IPS-18c (cell line): Measurements from ENCODE around the gene STXBP1.

Experiments
- H3K4me3 ChIP-seq: 2 replicates; pipeline ENCODE4 v1.7.0; 2013; ENCODE audit warnings: low read depth, mild to moderate bottlenecking, low read length, moderate library complexity; ENCODE audit not compliant: insufficient read depth
- H3K9me3 ChIP-seq: one replicate; pipeline ENCODE4 v1.6.1; 2013; ENCODE audit warnings: mild to moderate bottlenecking, low read length, moderate library complexity; ENCODE audit not compliant: control insufficient read depth, insufficient read depth

The STXBP1 gene

DNA sequence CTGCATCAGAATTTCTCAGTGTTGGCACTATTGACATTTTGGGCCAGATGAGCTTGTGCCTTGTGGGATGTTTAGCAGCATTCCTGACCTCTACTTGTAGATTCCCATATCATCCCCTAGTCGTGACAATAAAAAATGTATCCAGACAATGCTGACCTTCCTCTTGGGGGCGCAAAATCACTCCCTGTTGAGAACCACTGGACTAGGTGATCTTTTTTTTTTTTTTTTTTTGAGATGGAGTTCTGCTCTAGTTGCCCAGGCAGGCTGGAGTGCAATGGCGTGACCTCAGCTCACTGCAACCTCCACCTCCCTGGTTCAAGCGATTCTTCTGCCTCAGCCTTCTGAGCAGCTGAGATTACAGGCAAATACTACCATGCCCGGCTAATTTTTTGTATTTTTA, 22.6 kb downstream of the STXBP1 start:
- Histone ChIP-seq H3K9me3 (no peaks in the 10 kb centered on the region), H3K4me3 (no peak overlapping the region)

DNA sequence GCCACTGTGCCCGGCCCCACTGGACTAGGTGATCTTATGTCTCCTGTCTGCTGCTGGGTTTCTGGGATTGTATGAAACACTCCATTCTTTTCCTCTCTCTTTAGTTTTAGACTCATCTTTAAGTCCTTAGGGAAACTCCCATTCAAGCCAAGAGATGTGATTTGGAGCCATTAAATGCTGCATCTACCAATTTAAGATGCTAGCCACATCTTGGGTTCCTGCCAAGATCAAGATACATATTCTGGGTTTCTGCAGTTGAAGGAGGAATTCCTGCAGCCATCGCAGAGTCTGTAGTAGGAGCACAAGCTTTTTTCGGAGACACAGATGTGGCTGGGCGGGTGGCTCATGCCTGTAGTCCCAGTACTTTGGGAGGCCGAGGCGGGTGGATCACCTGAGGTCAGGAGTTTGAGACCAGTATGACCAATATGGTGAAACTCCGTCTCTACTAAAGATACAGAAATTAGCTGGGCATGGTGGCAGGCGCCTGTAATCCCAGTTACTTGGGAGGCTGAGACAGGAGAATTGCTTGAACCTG, 23.2 kb downstream of the STXBP1 start:
- Histone ChIP-seq H3K9me3 (no peaks in the 10 kb centered on the region), H3K4me3 (no peak overlapping the region)

DNA sequence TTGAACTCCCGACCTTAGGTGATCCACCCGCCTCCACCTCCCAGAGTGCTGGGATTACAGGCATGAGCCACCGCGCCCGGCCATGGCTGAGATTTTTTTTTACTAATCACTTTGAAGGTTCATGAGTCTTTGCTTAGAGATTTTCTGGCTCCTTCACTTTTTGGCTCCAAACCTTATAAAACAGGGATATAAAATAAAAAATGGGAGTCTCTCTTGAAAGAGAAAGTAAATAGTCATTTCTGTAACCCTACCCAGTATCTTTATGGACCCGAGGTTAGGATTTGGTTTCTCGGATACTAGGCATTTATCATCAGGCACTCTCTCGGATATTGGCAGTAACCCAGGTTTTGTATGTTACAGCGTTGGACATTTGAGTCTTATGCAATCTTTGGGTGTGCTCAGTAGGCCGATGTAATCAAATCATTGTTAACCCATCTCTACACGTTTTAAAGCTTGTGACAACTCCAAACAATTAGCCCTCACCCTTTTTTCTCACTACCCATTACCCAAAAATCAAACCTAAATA, 25.3 kb downstream of the STXBP1 start:
- H3K4me3 ChIP-seq, result no peak overlapping the region
- no peaks in the 10 kb centered on the region for H3K9me3 ChIP-seq

DNA sequence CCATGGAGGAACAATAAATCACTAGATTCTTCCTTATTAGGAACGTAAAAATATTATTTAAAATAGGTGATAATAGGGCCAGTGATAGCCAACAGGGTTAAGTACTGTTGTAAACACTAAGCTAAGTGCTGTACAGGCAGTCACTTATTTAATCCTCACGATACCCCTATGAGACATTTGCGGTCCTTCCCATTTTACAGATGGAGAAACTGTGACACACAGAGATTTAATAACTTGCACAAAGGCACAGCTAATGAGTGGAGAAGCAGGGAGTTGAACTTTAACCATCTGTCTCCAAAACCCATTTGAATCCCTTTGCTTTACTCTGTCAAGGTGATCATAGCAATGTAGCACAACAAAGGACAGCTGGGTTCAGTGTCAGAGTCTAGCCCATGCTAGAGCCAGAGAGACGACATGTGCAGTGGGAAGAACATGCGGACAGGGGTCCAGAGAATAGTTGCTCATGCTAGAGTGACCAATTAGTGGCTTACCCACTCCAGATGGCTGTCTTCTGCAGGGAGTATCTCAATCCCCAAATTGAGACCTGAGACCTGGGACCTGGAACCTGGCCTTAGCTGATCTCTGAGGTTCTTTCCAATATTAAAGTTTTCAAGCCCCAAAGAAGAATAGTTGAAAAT, 28.9 kb downstream of the STXBP1 start:
- no peaks in the 10 kb centered on the region for H3K9me3 ChIP-seq
- no peak overlapping the region for H3K4me3 ChIP-seq

DNA sequence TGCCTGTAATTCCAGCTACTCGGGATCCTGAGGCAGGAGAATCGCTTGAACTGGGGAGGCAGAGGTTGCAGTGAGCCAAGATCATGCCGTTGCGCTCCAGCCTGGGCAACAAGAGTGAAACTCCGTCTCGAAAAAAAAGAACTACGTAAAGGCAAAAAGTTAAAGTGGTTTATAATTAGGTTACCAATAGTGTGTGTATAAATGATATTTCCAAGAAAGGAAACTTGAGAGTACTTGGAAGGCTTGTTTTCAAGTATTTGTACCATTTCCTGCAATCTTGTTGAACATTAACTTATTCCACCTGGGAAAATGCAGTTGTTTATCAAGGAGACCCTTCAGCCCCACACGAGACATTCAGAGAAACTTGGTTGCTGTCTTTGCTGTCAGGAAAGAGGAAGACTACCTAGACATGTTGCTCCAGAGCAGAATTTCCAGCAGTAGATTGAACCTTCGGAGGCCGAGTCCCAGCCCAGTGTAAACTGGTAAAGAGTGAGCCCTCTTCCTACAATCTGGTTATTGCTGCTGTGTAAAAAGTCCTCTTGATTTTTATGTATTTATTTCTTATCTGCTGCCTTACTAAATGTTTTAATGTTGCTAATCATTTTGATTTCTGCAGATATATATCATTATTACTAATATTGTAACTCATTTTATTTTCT, 30.1 kb downstream of the STXBP1 start:
- no peak overlapping the region for H3K4me3 ChIP-seq
- H3K9me3 ChIP-seq, result no peaks in the 10 kb centered on the region

DNA sequence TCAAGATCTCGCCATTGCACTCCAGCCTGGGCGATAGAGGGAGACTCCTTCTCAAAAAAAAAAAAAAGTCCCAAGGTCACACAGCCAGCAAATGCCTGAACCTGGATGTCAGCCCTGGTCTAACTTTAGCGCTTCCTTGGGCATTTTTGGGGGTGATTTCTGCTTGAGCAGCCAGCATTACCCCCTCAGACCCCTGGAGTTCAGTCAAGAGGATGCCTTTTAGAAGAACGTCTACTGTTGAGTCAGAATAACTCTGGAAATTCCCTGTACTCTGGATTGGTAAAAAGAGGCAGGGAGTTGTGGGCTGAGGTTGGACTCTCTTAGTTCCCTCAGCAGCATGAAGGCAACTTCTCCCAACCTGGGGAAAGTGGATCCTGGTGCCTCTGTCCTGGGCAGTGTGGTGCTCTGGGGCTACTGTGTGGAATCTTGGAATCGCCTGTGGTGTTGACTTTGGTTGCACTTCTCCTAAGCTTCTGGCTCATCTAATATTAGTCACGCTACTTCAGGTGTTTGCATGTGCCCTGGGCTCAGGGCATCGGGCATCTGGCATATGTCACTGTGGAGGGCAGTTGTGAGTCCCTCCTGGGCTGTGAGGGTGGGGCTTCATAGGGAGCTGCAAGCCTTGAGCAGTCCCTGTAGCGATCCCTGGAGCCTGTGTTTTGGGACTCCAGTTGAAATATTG, 32.2 kb downstream of the STXBP1 start:
- H3K4me3 ChIP-seq, result no peak overlapping the region
- H3K9me3 ChIP-seq, result no peaks in the 10 kb centered on the region

DNA sequence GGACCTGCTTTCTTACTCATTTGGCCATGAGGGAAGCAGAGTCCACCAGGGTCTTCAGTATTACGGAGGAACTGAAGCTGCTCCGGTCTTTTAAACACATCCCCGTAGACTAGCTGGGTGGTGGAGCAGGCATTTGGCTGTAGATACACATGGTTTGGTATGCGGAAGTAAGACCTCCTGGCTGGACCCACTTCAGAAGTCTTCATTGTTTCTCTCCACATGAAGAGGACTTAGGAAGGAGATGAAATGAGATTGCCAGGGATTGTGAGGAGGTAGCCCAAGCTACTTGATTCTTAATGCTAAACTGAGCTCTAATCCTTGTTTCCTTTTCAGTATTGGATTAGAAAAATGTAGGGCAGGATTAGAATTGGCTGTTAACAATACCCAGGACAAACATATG, 32.9 kb downstream of the STXBP1 start:
- Histone ChIP-seq H3K9me3 (no peaks in the 10 kb centered on the region), H3K4me3 (no peak overlapping the region)

DNA sequence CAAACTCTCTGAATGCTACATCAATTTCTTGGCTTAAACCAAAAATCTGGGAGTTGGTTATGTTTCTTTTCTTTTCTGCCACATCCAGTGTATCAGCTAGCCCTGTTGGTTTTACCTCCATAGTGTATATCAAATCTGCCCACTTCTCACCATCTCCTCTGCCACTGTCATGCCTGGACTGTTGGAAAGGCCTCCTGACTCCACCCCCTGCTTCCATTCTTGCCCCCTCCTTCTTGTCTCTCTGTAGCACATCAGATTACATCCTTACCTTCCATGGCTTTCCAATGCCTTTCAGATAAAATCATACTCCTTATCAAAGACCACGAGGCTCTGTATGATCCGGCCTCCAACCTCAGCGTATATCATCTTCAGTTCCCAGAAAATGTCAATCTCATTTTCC, 35.4 kb downstream of the STXBP1 start:
- H3K9me3 ChIP-seq, result no peaks in the 10 kb centered on the region
- no peak overlapping the region for H3K4me3 ChIP-seq

DNA sequence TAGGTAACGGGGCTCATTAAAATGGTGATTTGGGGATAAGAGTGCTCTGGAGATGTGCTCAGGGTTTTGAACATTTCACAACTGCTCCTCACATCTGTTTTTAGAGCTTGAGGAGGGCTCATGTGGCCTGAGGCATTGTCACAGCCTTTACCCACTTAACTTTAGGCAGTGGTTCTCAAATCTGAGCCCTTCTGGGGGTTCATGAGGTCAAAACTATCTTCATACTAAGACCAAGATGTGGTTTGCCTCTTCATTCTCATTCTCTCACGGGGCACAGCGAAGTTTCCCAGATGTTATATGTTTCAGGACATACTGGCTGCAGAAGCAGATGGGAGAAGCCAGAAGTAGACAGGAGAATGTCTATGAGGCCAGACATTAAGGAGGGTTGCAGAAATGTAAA, 38.4 kb downstream of the STXBP1 start:
- no peak overlapping the region for H3K4me3 ChIP-seq
- no peaks in the 10 kb centered on the region for H3K9me3 ChIP-seq

DNA sequence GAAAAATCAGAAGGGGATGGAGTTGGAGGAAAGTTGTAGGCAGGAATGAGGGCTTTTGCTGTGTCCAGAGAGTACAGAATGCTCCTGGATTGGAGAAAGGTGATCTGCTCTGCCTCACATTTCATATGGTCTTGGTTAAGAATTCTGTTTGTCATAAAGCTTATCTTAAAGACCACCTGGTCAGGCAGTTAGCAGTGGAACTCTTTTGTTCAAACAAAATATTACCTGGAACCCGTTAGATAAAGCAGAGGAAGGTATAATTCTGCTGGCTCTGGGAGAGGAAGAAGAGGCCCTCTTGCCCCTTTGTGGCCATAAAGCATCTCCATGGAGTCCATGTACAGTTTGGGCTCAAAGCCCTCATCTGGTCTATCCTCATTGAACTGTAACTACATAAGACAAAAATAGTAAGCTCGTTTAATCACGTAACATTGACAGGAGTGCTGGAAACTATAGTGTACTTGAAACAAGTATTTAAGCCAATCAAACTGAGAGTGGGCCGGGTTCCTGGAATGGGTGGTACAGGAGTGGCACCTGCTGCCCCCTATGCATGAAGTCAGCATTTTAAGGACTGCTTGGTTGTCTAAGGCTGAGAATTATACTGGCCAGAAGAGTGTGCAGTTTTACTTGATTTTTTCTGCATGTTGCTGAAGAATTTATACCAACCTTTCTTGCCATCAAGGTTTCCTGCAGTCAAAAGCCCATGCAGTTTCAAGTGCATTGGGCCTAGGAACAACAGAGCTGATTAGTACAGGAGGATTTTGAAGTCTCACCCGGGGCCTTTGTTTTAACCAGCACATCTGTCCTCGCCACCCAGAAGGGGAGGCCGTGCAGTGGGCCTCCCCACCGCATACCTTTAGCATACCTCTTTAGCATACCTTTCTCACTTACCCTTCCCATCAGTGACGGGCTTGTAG, 39.9 kb downstream of the STXBP1 start:
- no peaks in the 10 kb centered on the region for H3K9me3 ChIP-seq
- H3K4me3 ChIP-seq, result no peak overlapping the region

DNA sequence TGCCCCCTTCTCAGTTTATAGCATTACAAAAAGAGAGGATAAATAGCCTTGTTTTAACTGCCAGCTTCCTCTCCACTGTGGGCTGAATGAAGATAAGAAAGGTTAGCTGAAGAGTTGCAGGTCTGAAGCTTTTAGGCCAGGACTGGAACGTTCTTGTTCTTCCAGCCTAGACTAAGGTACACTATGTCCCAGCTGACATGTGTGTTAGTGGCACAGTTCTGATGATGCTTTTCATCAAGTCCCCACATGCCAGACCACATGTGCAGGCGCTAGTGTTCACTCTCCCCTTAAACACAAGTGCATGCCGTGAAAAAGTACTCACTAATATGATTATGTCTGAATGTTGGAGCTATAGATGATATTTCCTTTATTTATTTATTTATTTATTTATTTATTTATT, 40.7 kb downstream of the STXBP1 start:
- no peak overlapping the region for H3K4me3 ChIP-seq

GRCh38 chr9:127654619-127655018, 42.5 kb downstream of the STXBP1 start:
- Histone ChIP-seq H3K9me3 (no peaks in the 10 kb centered on the region), H3K4me3 (no peak overlapping the region)

More for the DNA sequence above, 40.7 kb downstream of the STXBP1 start:
- H3K9me3 ChIP-seq, result no peaks in the 10 kb centered on the region

DNA sequence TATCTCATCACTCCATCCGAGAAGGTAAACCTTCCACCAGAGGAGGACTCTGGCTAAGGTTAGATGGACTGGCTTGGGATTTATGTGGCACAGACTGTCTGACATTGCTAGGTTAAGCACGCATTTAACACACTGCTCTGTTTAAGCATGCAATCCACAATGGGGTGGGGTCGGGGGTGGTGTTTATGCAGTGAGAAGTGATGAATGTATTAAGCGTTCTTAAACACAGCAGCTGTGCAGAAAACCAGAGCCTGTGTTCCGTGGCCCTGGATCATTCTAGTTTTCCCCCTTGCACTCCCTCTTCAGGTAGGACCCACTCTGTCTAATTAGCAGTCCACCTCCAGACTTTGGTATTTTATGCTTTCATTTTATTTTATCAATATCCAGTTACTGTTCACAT, 46.4 kb downstream of the STXBP1 start:
- H3K9me3 ChIP-seq, result no peaks in the 10 kb centered on the region
- H3K4me3 ChIP-seq, result no peak overlapping the region

DNA sequence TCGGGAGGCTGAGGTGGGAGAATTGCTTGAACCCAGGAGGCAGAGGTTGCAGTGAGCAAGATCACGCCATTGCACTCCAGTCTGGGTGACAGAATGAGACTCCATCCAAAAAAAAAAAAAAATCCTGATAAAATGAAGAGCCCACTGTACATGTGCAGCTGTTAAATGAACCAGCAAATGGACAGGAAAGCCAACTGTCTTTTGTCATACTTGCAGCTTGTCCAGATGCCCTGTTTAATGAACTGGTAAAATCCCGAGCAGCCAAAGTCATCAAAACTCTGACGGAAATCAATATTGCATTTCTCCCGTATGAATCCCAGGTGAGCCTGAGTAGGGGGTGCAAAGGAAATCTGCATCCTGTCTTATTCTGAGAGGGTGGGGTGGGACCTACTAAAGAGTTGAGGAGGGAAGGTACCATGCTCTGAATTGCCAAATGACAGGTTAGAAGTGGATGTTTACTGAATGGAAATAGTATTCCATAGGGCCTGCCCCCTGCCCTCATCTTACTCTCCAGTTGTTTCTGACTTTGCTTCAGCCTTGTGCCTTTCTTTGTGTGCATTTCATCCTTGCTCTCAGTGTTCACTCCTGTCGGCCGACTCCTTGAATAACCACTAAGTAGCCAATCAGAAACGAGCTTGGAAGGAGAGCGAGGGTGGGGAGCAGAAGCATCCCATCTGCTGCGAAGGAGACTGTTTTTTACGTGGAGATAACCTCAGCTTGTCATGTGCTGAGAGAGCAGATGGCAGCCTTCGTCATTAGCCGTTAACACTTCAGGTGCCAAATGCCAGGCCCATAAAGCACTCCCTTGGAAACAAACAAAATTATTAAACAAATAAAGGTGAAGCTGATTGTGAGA, 49.0 kb downstream of the STXBP1 start:
- no peaks in the 10 kb centered on the region for H3K9me3 ChIP-seq
- H3K4me3 ChIP-seq, result no peak overlapping the region

DNA sequence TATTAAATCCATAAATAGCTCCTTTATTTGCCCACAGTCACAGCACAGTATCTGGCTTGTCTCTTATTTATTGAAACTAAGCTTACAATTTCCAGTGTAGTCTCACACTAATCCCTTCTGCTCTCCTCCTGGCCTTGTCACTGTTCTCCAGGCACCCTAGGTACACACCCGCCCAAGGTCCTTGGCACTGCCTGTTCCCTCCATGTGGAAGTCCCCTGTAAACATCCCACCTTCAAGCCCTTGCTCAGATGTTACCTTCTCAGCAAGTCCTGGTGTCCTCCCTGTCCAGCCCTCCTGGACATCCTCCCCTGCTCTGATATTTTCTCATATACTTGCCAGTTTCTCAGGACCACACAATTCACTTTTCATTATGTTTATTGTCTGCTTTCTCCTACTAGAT, 50.5 kb downstream of the STXBP1 start:
- H3K9me3 ChIP-seq, result no peaks in the 10 kb centered on the region
- no peak overlapping the region for H3K4me3 ChIP-seq

DNA sequence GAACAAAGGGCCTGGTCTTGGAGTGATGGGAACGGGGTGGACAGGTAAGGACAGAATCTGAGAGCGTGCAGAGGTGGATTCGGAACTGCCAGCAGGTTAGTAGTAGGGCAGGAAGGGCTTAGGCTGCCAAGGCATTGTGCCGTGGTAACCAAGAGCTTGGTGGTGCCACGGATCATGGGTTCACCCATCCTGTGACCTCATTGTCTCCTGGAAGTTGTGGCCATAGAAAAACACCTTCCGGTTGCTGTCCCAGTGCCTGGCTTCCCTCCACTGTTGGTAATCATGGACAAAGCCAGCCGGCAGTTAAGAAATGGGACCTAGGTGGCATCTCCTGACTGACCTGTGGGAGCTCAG, 52.2 kb downstream of the STXBP1 start:
- Histone ChIP-seq H3K4me3 (no peak overlapping the region), H3K9me3 (no peaks in the 10 kb centered on the region)
